Stimulated activated CD8-positive, alpha-beta memory T cell treated with anti-CD3 and anti-CD28 coated beads, Interleukin-15, amount 100 ng/mL, for 1 hour (primary cell): ENCODE results near the gene PREX1.

Experiments
- DNase-seq: peaks from one replicate; pipeline ENCODE4 v3.0.0-alpha.2; 2020; ENCODE audit warnings: low read depth

Gene PREX1

DNA sequence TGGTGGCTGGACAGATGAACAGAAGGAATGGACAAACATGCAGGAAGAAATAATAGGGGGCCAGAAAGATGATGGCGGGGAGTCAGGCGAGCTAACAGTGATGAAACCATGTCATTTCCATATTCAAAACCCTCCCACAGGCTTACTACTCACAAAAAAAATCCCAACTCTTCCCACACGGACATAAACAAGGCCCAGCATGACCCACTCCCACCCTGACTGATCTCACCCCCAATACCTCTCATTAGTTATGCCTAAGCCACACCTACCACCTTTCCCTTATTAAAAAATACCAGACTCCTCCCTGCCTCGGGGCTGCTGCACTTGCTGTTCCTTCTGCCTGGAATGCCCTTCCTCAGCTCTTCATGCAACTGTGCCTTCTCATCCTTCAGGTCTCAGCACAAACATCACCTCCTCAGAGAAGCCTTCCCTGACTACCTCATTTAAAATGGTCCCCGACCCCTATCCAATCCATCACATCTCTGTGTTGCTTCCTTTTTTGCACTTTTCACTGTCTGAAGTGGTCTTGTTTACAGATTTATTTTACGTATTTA lies 145.8 kb downstream of the PREX1 start:
- DNase-seq = no peak

DNA sequence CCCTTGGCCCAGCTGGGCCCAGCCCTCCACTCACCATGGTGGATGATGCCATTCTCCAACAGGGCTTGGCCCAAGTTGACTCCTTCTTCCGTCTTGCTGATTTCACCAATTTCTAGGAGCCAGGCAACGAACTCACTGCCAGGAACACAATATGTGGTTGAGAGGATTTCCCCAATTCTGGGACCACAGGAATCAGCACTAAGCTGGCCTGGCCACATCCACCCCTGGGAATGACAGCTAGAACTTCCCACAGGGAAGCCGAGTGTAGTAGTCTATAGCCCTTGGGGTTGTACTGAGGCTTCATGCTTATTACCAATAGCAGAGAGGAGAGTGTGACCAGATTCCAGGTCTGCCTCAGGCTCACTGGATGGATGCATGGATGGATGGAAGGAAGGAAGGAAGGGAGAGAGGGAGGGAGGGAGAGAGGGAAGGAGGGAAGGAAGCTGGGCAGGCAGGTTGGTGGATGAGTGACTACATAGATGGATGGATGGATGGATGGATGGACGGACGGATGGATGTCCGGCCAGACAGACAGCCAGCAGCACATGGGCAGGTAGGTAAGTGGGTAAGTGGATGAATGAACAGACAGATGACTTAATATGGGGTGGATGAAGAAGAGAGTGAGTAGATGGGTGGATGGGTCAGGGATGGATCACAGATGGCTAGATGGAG lies 146.5 kb downstream of the PREX1 start:
- no peak for DNase-seq

DNA sequence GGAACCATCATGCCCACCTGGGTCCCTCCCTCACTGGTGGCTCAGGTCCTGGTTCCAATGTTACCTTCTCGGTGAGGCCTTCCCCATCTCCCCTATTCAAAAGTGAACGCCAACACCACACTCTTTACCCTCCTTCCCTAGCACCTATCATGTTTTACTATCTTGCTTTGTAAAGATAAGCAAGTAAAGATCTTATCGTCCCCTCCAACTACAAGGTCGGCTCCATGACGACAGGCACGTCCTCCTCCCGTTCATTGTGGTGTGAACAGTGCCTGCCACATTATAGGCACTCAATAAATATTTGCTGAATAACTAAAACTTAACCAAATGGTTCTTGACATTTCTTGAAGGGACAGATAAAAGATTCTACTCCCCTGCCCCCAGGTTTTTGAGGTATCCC lies 147.1 kb downstream of the PREX1 start:
- DNase-seq = no peak

DNA sequence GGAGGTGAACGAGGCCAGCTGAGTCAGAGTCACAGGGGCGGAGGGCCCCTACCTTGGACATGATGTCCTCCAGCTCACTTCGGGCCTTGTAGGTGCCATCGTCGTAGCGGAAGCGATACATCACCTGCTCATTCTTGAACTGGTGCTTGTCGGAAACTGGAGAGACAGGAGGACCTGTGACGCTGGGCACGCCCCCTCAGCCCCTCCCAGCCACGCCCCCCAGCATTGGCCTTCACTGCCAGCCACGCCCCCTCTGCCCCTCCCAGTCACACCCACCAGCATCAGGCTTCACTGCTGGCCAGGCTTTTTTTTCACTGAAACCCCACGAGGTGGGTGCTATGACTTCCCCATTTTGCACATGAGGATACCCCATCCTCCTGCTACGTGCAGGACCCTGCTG lies 148.2 kb downstream of the PREX1 start:
- no peak for DNase-seq

DNA sequence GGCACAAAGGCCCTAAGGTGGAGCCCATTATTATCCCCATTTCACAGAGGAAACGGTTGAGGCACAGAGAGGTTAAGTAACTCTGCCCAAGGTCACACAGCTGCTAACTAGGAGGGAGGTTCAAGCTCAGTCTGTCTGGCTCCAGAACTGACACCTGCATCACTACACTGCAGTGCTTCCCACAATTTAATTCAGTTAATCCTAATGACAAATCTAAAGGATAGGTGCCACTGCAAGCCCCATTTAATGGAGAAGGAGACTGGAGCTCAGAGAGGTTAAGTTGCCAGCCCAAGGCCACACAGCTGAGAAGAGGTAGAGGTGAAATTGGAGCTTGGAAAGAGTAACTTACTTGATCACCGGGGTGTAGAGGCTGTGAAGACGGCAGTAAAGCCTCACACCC lies 148.8 kb downstream of the PREX1 start:
- DNase-seq = no peak

DNA sequence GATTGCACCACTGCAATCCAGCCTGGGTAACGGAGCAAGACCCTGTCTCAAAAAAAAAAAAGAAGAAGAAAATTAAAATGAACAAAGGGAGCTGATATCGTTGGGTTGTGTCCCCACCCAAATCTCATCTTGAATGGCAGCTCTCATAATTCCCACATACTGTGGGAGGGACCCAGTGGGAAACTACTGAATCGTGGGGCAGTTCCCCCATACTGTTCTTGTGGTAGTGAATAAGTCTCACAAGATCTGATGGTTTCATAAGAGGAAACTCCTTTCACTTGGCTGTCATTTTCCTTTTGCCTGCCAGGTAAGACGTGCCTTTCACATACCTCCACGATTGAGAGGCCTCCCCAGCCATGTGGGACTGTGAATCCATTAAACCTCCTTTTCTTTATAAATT lies 149.4 kb downstream of the PREX1 start:
- DNase-seq = no peak

DNA sequence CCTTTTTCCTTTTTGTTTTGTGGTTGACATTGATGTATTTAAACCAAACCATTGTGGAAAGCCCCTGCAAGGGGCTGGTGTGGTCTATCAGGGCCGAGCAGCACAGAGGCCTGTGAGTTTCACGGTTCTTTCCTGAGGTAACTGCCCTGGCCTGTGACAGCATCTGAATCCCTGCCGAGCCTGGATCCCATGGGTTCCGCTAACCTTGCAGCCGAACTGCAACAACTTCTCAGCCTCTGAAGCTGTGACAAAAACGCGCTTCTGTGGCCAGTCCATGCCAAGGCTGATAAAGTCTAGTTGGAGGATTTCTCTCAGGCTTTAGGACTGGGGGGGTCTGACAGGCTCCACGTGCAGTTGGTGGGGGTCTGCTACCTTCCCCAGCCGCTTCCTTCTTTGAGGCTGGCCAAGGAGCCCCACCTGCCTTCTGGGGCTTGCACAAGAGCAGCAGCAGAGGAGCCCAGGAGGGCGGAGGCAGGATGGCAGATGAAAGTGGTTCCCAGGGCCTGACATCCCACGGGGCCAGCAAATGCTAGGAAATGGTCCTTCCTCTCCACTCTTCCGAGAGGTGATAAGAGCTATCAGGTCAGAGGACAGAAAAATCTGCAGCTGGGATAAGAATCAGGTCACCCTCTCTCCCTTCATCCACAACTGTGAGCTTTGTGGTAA lies 150.9 kb downstream of the PREX1 start:
- DNase-seq = no peak

DNA sequence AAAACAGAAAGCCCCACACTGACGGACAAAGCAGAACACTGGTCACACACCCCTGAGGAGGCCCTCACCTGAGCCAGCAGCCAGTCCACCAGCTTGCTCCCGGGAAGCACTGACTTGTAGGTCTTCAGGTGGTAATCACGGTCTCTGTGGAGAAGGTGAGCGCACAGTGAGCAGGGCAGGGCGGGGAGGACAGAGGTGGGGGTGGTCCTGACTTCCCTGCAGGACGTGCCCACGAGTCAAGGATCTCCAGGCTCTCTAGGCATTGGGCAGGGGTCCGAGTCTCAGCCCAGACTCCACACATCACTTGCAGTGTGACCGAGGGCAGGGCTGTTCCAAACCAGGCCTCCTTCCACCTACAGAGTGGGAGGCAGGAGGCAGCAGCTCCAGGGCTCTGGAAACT lies 151.7 kb downstream of the PREX1 start:
- no peak for DNase-seq

DNA sequence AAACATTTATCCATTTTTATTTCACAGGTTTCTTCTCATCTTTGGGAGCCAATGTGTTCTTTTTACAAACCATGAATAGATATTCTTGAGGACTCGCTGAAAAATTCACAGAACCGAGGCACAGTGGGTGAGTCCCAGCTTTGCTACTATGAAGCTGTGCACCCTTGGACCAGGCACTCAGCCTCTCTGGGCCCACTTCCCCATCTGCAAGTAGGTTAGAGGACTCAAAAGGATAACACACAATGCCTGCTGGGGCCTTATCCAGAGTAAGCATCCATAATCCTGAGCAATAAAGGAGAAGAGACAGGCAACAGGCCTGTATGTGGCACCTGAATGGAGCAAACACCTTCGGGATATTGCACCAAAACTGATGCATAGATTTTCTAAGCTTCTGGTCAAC lies 153.3 kb downstream of the PREX1 start:
- DNase-seq = no peak

DNA sequence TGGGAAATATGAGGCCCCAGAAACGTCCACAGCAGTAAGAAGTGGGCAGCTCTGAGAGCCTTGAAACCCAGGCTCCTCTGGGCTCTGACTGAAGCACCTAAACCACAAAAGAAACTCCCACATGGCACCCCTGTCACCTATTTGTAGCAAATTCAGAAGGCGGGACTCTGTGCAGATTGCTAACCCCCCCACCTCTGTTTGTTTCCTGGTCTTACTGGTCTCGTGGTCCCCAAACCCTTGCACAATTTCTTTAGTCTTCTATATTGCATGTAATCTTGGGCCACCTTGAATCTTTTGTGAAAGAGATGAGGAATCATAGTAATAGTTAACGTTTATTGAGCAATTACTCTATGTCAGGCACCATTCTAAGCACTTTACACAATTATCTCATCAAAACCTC lies 154.3 kb downstream of the PREX1 start:
- no peak for DNase-seq

DNA sequence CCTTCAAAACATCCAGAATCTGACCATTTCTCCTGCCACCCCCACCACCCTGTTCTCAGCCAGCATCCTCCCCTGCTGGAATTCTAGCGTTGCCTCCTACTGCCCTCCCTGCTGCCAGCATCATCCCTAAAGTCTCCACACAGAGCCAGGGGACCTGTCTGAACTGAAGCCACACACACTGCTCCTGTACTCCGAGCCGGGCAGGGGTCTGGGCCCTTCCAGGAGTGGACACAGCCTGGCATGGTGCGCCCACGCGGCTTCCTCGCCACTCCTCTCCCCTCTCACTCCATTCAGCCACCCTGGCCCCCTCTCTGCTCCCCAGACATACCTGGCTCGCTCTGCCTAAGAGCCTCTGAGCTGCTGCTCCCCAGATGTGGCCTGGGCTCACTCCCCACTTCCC lies 155.5 kb downstream of the PREX1 start:
- DNase-seq = no peak

DNA sequence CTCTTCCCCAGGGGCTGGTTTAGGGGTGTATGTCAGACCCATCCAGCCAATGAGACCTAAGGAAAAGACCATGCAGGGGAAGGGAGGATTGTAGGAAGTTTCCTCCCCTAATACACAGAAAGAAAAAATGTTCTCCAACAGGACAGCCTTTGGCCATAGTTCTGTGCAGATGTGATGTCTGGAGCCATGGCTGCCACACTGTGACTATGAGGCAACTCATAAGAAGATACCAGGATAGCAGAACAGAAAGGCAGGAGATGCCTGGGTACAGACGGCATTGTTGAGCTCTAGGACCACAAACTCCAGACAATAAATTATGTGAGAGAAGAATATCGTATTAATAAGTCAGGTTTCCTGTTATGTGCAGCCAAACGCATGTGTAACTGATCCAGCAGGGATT lies 156.7 kb downstream of the PREX1 start:
- DNase-seq = no peak

DNA sequence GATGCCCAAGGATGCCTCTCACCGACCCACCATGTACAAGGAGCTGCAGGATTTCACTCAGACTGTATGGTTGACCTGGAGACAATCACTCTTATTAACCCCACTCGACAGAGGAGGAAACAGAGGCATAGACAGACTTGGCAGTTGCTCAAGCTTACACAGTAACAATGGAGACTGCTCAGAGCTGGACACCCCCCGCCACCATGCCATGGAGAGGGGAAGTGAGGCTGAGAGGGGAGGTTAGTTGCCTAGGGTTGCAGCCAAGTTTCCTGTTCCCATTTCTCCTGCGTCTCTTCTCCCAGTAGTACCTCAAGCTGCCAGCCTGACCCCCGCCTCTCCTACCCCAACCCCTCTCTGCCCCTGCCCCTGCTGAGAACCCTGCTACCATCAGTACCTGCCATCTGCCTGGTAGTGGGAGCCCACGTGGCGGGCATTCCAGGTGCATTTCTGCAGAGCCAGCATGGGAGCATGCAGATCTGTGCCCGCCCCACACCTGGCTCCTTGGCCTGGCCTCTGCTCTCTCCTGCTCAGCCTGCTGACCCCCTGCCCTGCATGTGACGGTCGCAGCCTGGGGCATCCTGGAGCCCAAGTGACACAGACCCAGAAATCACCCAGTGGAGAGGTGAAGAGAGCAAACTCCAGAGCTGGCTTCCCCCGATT lies 157.7 kb downstream of the PREX1 start:
- no peak for DNase-seq

DNA sequence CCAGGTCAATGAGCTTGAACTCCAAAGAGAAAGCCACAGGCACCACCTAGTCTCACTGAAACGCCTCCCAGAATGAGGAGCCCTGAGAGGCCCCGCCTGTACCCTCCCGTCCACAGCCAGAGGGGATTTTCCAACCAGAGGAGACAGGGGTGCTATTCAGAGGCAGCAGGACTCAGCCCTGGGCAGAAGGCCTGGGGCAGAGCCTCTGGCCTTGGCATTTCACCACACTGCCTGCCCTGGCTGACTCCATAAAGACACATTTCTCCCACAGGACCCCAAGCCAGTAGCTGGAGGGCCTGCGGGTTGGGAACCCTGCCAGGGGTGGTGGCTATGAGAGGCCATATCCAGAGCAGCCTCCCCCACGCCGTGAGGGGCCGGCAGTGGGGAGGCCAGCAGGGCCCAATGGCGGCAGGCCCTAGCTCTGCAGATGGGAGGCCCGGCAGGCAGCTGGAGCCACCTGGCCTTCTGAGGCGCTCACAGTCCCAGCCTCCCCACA lies 159.3 kb downstream of the PREX1 start:
- no peak for DNase-seq

DNA sequence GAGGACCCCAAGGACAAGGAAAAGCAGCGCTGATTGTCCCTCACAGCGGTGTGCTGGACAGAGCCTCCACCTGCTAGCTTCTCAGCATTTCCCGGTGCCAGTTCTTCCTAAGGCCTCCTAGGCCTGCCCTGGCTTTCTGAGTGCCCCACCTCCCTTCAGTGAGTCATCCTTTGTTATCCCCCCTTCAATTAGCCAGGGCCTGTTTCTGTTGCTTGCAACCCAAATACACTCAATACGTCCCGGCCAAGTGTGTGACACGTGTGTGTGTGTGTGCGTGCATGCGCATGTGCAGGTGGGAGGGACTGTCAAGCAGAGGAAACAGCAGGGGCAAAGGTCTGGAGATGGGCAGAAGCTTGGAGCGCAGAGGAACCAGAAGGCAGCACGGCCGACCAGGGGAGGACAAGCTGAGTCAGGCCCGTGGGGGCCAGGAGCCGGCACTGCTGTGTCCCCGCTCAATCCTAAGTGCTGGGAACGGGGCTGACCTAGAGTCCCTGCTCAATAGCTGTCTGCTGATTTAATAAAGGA lies 159.8 kb downstream of the PREX1 start:
- DNase-seq = no peak

DNA sequence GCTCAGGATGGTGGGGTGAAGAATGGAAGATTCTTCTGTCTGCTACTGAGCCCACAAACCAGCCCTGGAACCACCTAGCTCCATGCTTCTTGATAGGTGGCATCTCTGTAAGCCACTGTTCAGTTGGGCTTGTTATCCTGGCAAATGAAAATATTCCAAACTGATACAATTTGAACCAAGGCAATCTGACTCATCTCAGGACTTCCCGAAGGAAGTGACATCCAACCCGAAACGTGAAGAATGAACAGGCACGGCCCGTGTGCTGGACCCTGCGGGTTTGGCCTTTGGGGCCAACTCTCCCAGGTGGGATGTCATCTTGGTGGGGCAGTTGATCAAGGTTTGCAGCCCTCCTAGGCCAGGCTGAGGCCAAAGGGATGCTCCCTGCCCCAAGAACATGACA lies 160.3 kb downstream of the PREX1 start:
- no peak for DNase-seq

DNA sequence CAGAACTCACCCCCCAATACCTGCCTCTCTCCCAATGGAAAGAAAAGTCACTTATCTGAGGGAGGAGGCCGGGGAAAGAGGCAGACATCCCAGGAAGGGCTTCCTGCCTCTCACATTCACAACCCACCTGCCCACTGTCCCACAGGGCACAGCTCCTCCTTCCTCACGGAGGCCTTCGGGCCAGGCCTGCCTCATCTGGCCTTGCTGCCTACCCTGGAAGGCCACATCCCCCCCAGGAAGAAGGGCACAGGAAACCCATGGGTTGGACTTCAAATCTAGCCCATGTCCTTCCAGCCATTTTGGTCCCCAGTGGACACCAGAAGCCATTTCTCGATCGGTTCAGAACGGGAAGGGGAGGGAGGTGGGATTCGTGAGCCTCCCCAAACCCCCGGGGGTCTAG lies 162.0 kb downstream of the PREX1 start:
- DNase-seq = no peak

DNA sequence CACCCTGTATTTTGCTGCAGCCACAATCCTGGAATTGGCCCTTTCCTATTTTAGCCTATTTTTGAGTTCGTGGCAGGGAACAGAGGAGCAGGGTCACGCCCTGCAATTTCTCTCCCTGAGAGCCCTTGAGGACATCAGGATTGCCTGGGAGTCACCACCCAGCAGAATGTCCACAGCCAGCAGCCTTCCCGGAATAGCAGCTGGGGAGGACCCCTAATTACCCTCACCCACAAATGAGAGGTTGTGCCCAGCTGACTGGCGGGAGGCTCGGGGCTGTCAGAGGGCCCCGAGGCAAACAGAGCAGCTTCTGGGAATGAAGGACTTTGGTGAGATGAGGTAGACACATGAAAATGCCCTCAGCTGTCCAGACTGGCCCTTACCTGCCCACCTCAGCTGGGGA lies 165.1 kb downstream of the PREX1 start:
- no peak for DNase-seq

DNA sequence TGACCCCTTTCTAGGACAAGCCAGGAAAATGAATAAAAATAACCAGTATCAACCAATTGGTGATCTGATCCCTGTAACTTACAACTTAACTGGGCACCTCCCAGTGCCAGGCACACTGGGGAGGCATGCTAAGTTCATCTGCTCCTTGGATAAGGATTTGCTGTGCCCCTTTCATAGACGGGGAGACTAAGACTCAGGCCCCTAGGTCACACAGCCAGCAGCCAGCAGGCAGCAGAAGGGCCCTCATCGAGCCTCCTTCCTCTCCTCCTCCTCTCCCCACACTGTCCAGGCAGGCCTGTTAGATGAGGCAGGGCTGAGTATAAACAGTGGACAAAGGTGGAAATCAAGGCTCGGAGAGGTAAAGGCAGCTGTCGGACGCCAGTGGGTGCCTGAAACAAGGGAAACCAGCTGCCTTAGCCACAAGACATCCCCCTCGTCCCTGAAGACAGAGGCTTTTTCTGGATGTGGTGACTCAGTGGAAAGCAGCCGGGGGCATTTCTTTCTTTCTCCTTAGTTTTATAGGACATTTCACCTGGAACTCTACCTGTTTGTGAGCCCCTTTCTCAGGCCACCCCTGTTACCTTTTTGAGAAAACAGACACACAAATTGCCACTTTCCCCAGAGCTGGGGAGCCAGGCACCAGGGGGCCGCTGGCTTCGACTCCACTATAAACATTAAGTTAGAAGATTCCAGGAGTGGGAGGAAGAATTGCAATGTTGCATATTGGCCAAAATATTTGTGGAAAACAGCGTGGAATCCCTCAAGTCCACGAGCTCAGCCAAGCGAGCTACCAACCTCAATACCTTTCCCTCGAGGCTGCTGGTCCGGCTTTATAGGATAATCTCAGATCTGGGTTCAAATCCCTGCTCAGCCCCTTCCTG lies 166.0 kb downstream of the PREX1 start:
- DNase-seq = no peak

DNA sequence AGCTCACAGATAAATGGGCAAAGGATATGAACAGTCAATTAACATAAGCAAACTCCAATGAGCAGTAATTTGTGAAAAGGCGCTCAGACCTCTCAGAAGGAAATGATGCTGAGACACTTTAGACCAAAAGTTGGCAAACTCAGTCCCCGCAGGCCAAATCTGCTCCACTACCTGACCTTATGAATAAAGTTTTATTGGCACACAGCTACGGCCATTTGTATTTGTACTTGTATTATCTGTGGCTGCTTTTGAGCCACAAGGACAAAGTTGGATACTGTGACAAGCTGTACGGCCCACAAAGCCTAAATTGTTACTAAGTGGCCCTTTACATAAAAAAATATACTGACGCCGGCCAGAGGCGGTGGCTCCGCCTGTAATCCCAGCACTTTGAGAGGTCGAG lies 167.0 kb downstream of the PREX1 start:
- no peak for DNase-seq

DNA sequence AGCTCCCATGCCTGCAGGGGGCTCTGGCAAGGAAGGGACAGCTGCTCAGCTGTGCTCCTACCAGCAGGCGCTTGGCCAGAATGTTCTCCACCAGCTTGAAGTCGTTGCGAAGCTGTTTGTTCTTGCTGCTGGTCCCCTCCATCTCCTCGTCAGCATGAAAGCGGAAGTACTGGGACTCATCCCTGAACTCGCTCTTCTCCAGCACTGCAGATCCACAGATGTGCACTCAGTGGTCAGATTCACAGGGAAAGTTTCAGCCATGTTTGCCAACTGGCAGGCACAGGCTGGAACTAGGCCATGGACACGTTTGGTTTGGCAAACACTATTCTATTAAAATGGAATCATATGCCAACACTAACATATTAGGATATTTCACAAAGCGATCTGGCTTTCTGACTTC lies 167.9 kb downstream of the PREX1 start:
- no peak for DNase-seq

DNA sequence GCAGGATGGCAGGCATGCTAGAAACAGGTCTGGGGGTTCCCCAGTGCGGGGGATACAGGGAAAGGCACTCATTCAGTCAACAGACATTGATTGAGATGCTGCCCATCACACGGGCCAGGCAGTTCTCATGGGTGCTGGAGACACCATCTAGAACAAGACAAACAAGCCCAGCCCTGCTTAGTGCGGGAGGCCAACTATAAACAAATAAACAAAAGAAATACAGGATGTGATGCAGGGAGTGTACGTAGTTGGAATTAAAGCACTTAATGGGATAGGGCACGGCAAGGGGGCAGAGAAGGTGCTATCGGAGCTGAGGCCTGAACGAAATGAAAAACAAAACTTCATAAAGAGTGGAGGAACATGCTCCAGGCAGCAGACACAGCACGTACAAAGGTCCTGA lies 169.3 kb downstream of the PREX1 start:
- no peak for DNase-seq
